ENCODE data around the gene UNC5C.

DNA sequence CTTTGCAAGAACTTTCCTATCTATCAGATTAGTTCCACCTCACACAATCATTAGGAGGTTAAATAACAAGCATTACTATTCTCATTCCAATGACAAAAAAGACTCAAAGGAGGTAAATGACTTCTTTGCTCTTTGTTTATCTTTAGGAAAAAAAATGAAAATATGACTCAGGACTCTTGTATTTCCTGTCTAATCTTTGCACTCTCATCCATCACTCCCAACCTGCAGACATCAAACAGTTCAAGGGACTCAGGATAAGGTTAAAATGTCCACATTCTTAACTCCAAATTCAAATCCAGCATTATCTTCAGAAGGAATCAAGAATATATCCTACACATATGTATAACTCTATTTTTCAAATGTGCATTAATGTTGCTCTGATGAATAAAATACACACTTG lies 139.6 kb downstream of the UNC5C start:
- no peak for TF ChIP-seq FOXP1 (CRISPR knock-in tag; IDR thresholded peaks at IDR 0.05; ENCODE audit: borderline replicate concordance)
- TF ChIP-seq, protein P1, sequence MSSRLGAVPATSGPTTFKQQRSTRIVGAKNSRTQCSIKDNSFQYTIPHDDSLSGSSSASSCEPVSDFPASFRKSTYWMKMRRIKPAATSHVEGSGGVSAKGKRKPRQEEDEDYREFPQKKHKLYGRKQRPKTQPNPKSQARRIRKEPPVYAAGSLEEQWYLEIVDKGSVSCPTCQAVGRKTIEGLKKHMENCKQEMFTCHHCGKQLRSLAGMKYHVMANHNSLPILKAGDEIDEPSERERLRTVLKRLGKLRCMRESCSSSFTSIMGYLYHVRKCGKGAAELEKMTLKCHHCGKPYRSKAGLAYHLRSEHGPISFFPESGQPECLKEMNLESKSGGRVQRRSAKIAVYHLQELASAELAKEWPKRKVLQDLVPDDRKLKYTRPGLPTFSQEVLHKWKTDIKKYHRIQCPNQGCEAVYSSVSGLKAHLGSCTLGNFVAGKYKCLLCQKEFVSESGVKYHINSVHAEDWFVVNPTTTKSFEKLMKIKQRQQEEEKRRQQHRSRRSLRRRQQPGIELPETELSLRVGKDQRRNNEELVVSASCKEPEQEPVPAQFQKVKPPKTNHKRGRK (CRISPR knock-in tag; IDR thresholded peaks at IDR 0.05; ENCODE audit: borderline replicate concordance), result no peak
- no peak for TF ChIP-seq SP1 (CRISPR knock-in tag; conservative IDR thresholded peaks at IDR 0.05)
- TF ChIP-seq, protein P2, sequence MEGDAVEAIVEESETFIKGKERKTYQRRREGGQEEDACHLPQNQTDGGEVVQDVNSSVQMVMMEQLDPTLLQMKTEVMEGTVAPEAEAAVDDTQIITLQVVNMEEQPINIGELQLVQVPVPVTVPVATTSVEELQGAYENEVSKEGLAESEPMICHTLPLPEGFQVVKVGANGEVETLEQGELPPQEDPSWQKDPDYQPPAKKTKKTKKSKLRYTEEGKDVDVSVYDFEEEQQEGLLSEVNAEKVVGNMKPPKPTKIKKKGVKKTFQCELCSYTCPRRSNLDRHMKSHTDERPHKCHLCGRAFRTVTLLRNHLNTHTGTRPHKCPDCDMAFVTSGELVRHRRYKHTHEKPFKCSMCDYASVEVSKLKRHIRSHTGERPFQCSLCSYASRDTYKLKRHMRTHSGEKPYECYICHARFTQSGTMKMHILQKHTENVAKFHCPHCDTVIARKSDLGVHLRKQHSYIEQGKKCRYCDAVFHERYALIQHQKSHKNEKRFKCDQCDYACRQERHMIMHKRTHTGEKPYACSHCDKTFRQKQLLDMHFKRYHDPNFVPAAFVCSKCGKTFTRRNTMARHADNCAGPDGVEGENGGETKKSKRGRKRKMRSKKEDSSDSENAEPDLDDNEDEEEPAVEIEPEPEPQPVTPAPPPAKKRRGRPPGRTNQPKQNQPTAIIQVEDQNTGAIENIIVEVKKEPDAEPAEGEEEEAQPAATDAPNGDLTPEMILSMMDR (IDR thresholded peaks at IDR 0.05), result no peak
- no peak for TF ChIP-seq FOXJ3 (CRISPR knock-in tag; IDR thresholded peaks at IDR 0.05; ENCODE audit: borderline replicate concordance)
- no peak for TF ChIP-seq TCF7 (CRISPR knock-in tag; IDR thresholded peaks at IDR 0.05; ENCODE audit: low read depth)
- TF ChIP-seq, protein P3, sequence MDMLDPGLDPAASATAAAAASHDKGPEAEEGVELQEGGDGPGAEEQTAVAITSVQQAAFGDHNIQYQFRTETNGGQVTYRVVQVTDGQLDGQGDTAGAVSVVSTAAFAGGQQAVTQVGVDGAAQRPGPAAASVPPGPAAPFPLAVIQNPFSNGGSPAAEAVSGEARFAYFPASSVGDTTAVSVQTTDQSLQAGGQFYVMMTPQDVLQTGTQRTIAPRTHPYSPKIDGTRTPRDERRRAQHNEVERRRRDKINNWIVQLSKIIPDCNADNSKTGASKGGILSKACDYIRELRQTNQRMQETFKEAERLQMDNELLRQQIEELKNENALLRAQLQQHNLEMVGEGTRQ (CRISPR knock-in tag; IDR thresholded peaks at IDR 0.05), result no peak
- TF ChIP-seq KAT7 (CRISPR knock-in tag; IDR thresholded peaks at IDR 0.05; ENCODE audit: borderline replicate concordance), result no peak
- TF ChIP-seq CBFB (CRISPR knock-in tag; IDR thresholded peaks at IDR 0.05; ENCODE audit: low read depth), result no peak
- TF ChIP-seq, protein P4, sequence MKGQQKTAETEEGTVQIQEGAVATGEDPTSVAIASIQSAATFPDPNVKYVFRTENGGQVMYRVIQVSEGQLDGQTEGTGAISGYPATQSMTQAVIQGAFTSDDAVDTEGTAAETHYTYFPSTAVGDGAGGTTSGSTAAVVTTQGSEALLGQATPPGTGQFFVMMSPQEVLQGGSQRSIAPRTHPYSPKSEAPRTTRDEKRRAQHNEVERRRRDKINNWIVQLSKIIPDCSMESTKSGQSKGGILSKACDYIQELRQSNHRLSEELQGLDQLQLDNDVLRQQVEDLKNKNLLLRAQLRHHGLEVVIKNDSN (CRISPR knock-in tag; IDR thresholded peaks at IDR 0.05), result no peak
- no peak for TF ChIP-seq TEAD1 (CRISPR knock-in tag; IDR thresholded peaks at IDR 0.05)
